ENCODE results near the gene DNAJC27.

- TF ChIP-seq CTCF (IDR thresholded peaks at IDR 0.05) (no peak), EZH2 (IDR thresholded peaks at IDR 0.05; ENCODE audit: borderline replicate concordance, insufficient read depth, low read depth, low read length, poor library complexity, severe bottlenecking) (no peak)
These were observed 34.5 kb downstream of the DNAJC27 start for GRCh38 chr2:24937236-24937635.

All from B cell (primary cell).